D721Med (cell line): ENCODE measurements around the gene TPT1.
"Not testable (repeated sequence)": the region's sequence is repeated elsewhere in the genome, so short reads cannot be mapped to it uniquely, and the experiment has no call there.

Source experiments
- DNase-seq: peaks from one replicate; pipeline ENCODE4 v3.0.0; 2011; ENCODE audit warnings: low spot score; ENCODE audit not compliant: insufficient read length
- FAIRE-seq: peaks from 2 replicates; lab custom pipeline; 2011; peaks lifted over from hg19 to GRCh38; lab: Jason Lieb, UNC
- CTCF ChIP-seq: IDR thresholded peaks from 2 replicates; pipeline ENCODE4 v1.5.1; 2012; ENCODE audit warnings: mild to moderate bottlenecking, control low read depth; ENCODE audit not compliant: insufficient read depth; ENCODE audit errors: missing control alignments

The TPT1 gene

GRCh38 chr13:45303026-45303425, 38.0 kb downstream of the TPT1 start:
- DNase-seq (no peak), FAIRE-seq (no peak)
- no peak for TF ChIP-seq CTCF

DNA sequence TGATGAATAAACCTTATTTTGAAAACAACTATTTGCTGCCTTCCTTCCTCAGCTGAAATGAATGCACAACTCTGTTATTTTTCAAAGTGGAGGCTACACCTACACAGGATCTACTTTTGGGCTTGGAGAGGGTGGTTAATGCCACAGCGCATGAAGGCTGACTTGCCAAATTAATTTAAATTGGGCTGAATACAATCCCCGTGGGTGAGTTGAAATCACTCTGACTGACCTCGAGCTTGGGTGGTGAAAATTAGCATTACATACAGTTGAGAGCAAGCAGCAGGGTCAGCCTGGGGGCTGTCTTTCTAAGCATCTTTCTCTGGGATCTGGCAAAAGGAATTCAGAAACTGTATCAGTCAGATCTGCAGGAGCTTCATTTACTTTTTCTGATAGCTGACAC, 38.5 kb downstream of the TPT1 start:
- TF ChIP-seq CTCF, result no peak
- DNase-seq (no peak), FAIRE-seq (no peak)

DNA sequence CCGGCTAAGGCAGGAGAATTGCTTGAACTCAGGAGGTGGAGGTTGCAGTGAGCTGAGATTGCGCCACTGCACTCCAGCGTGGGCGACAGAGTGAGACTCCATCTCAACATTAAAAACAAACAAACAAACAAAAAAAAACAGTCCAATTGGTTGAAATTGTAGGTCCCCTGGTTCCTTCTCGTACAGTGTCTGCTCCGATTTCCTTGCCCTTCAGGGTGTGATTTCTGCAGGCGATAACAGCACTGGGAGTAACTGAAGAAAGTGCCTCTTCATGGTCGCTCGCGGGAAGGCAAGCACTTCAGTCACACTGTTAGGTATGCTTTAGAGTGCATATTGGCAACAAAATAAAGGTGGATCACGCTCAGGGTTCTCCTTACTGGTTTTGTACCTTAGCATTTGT, 39.7 kb downstream of the TPT1 start:
- DNase-seq (no peak), FAIRE-seq (no peak)
- no peak for TF ChIP-seq CTCF

GRCh38 chr13:45300190-45300985, 40.6 kb downstream of the TPT1 start:
- DNase-seq (no peak), FAIRE-seq (no peak)
- TF ChIP-seq CTCF, result no peak

DNA sequence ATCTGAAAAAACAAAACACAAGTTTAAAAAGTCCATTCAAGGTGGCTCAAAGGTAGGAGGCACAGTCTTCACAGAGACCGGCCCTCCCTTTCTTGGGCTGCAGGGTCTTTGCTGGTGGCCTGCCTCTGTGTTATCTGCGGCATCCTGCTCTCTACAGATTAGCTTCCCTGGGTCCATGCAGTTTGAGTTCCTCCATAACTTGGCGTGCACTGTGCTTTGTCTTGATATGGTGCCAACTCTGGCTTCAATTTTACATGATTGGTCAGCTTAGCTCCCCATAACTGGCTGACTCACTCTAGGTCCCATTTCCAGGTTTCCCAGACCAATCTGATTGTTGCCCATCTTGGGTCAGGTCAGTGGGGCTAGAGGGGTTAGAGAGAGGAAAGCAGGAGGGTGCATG, 41.8 kb downstream of the TPT1 start:
- FAIRE-seq (no peak), DNase-seq (no peak)
- TF ChIP-seq CTCF, result no peak

- not testable (repeated sequence) for DNase-seq, FAIRE-seq
These were observed 42.4 kb downstream of the TPT1 start for GRCh38 chr13:45298550-45298949.

- TF ChIP-seq CTCF, result no peak
- DNase-seq (no peak), FAIRE-seq (no peak)
These were observed 42.8 kb downstream of the TPT1 start for GRCh38 chr13:45298206-45298505.
